ENCODE measurements around the gene TCAIM.

DNA sequence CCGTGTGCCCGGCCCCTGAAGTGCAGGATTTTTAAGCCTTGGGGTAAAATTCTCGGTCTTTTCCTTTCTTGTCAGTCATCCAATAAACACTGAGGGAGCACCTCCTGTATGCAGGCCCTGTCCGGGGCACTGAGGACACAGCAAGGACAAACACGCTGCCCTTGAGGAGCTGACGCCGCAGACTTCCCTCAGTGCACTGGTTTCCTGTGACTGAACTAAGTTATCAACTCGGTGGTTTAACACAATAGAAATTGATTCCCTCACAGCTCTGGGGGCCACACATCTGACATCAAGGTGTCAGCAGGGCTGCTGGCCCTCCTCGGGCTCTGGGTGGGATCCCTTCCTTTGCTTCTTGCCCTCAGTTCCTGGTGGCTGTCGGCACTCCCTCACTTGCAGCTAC is 73.8 kb downstream of the TCAIM start:
- TF ChIP-seq, protein P1, sequence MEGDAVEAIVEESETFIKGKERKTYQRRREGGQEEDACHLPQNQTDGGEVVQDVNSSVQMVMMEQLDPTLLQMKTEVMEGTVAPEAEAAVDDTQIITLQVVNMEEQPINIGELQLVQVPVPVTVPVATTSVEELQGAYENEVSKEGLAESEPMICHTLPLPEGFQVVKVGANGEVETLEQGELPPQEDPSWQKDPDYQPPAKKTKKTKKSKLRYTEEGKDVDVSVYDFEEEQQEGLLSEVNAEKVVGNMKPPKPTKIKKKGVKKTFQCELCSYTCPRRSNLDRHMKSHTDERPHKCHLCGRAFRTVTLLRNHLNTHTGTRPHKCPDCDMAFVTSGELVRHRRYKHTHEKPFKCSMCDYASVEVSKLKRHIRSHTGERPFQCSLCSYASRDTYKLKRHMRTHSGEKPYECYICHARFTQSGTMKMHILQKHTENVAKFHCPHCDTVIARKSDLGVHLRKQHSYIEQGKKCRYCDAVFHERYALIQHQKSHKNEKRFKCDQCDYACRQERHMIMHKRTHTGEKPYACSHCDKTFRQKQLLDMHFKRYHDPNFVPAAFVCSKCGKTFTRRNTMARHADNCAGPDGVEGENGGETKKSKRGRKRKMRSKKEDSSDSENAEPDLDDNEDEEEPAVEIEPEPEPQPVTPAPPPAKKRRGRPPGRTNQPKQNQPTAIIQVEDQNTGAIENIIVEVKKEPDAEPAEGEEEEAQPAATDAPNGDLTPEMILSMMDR (IDR thresholded peaks at IDR 0.05; ENCODE audit: borderline replicate concordance, extremely low read depth, low read length, poor library complexity, severe bottlenecking) = no peak
- TF ChIP-seq EZH2 (IDR thresholded peaks at IDR 0.05; ENCODE audit: borderline replicate concordance, low read depth, low read length, severe bottlenecking) = no peak
